Astrocyte (in vitro differentiated cells and primary cell): ENCODE measurements around the gene RPL5.

Source experiments
- CTCF ChIP-seq: IDR thresholded peaks from 2 replicates; pipeline ENCODE4 v1.5.1; 2011; ENCODE audit warnings: low read depth, mild to moderate bottlenecking, inconsistent platforms, low read length, moderate library complexity; ENCODE audit not compliant: insufficient read depth
- EZH2 ChIP-seq: IDR thresholded peaks from 2 replicates; pipeline ENCODE4 v1.6.1; 2012; ENCODE audit warnings: mild to moderate bottlenecking, low read length, inconsistent platforms; ENCODE audit not compliant: insufficient read depth

GRCh38 chr1:92817137-92817697 lies 14.6 kb upstream of the RPL5 start:
- TF ChIP-seq CTCF, result no peak
- no peak for TF ChIP-seq EZH2
